ENCODE data around the gene XPR1. TPM values are rescaled to one million over a fixed set of nuclear protein-coding genes. Genes with fewer than 3 reads are reported as not detected.

Gene XPR1
- total and polyA plus RNA-seq, 10 of the 15 experiments (the other 5 are each of a cell fraction or from before 2014, with no cell fraction given), result 1.1 to 33.9 (median 11.3) TPM

DNA sequence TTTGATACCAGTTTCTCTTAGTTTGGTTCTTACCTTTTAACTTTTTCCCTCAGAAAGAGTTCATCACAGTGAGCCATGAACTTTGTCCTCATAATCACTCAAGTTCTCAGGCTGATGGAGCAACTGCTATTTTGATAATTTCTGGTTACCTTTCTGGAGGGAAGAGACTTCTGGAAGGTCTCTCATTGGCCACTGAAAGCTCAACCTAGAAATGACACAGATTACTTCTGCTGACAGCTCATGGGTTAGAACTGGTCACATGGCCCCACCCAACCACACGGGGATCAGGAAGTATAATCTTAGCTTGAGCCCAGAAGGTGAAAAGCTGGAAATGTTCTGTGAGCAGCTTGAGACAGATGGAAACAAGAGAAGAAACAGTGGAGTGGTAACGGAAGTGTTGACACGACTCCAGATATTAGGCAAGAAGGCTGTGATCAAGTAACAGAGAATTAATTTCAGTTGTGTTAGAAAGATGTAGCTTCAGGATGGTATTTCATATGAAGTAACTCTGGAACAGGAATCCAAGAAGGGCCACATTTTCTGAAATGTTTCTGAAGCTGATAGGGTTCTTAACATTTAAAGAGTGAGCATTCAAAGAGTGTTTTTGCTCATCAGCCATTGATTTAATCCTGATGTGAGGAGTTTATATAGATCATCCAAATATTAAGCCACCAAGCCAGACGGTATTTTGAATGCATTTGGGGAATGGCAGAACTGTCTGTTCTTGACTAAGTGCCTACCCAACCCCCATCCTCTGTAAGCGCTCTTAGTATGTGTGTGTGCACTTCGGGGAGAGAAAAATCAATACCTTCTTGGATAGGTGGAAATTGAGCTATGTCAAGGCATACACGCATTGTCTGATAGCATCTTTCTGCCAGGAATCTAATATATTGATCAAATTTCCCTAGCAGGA lies 21.9 kb upstream of the XPR1 start:
- Histone ChIP-seq H3K4me1 (ENCODE audit: control insufficient read depth, insufficient read depth, low read length) (no peaks in the 10 kb centered on the region), H3K79me2 (ENCODE audit: control insufficient read depth, insufficient read depth, low read length) (no peaks in the 10 kb centered on the region), H3K9ac (ENCODE audit: control insufficient read depth, insufficient read depth, low read length) (no peak overlapping the region), H3K27ac (ENCODE audit: control insufficient read depth, insufficient read depth) (no peak overlapping the region), H3K27me3 (replicated peaks in 1 of 2; ENCODE audit: control insufficient read depth in 2 of 2, insufficient read depth in 2 of 2, low read length in 1 of 2) (no peaks in the 10 kb centered on the region), H2AFZ (ENCODE audit: control insufficient read depth, low read depth, low read length) (peak overlapping the region; percentile 55), H3K9me3 (replicated peaks; ENCODE audit: control insufficient read depth, insufficient read depth, low read length) (no peaks in the 10 kb centered on the region), H3K4me2 (ENCODE audit: control insufficient read depth, insufficient read depth) (no peak overlapping the region), H3K36me3 (ENCODE audit: control insufficient read depth in 2 of 2, insufficient read depth in 2 of 2, low read length in 1 of 2) (no peaks in the 10 kb centered on the region), H3K4me3 (no peak overlapping the region), H4K20me1 (ENCODE audit: control insufficient read depth, insufficient read depth) (no peaks in the 10 kb centered on the region)
- intact Hi-C loops (cut with micrococcal nuclease; ENCODE audit: unreplicated experiment) (no loop called here), in situ Hi-C loops (cut with MboI) (no loop called here)
- TF ChIP-seq POU2F2 (IDR thresholded peaks at IDR 0.05; ENCODE audit: borderline replicate concordance, low read depth, low read length) (no peak), NFYB (IDR thresholded peaks at IDR 0.05; ENCODE audit: insufficient read depth, low read depth, low read length) (no peak), PML (IDR thresholded peaks at IDR 0.05; ENCODE audit: low read length) (no peak), EP300 (IDR thresholded peaks at IDR 0.05; ENCODE audit: borderline replicate concordance in 1 of 2, control insufficient read depth in 1 of 2, low read depth in 2 of 2, low read length in 2 of 2) (no peak), CREM (IDR thresholded peaks at IDR 0.05; ENCODE audit: low read depth) (no peak), CBX3 (IDR thresholded peaks at IDR 0.05; ENCODE audit: borderline replicate concordance, low read depth) (no peak), BCL11A (IDR thresholded peaks at IDR 0.05; ENCODE audit: low read depth, low read length) (no peak), STAT3 (IDR thresholded peaks at IDR 0.05; ENCODE audit: low read depth, low read length) (no peak)
- TF ChIP-seq, protein P1, sequence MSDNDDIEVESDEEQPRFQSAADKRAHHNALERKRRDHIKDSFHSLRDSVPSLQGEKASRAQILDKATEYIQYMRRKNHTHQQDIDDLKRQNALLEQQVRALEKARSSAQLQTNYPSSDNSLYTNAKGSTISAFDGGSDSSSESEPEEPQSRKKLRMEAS (IDR thresholded peaks at IDR 0.05; ENCODE audit: low read depth, low read length), result no peak
- TF ChIP-seq, protein P2, sequence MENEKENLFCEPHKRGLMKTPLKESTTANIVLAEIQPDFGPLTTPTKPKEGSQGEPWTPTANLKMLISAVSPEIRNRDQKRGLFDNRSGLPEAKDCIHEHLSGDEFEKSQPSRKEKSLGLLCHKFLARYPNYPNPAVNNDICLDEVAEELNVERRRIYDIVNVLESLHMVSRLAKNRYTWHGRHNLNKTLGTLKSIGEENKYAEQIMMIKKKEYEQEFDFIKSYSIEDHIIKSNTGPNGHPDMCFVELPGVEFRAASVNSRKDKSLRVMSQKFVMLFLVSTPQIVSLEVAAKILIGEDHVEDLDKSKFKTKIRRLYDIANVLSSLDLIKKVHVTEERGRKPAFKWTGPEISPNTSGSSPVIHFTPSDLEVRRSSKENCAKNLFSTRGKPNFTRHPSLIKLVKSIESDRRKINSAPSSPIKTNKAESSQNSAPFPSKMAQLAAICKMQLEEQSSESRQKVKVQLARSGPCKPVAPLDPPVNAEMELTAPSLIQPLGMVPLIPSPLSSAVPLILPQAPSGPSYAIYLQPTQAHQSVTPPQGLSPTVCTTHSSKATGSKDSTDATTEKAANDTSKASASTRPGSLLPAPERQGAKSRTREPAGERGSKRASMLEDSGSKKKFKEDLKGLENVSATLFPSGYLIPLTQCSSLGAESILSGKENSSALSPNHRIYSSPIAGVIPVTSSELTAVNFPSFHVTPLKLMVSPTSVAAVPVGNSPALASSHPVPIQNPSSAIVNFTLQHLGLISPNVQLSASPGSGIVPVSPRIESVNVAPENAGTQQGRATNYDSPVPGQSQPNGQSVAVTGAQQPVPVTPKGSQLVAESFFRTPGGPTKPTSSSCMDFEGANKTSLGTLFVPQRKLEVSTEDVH (IDR thresholded peaks at IDR 0.05; ENCODE audit: low read depth, partially characterized antibody), result no peak
- DNase-seq (ENCODE audit: low read depth, low spot score) (no peak), FAIRE-seq (no peak), ATAC-seq (no peak)
- POLR2A ChIA-PET, result interaction anchor here (0.6 to 1.6 kb wide), 3 partner anchors 12 to 347 kb away, joined by 3 to 4 read pairs (median 3); no protein-coding TSS in a partner anchor
- RAD21 ChIA-PET (ENCODE audit: unreplicated experiment), result interaction anchor here (1.5 kb wide), 1 partner anchor 94 kb away, joined by 3 read pairs; no protein-coding TSS in a partner anchor
- WGBS (ENCODE audit: insufficient coverage, insufficient replicate concordance, low lambda C conversion rate, missing lambda C conversion rate), result 70% methylated on average over 7 of the region's 7 CpGs
- CTCF ChIA-PET, result interaction anchor here (0.8 to 1.6 kb wide), 5 partner anchors 14 to 252 kb away, joined by 3 to 4 read pairs (median 3); no protein-coding TSS in a partner anchor
- SMC1A ChIA-PET (ENCODE audit: uncharacterized antibody, unreplicated experiment), result interaction anchor here (0.7 to 1.5 kb wide), 9 partner anchors 9 to 253 kb away, joined by 3 to 6 read pairs (median 4); no protein-coding TSS in a partner anchor
- BruUV-seq (replicated peaks), result no TSS peak
